Urothelium cell line (cell line): ENCODE data around the gene FBXO5.
"Not testable (repeated sequence)": the region's sequence is repeated elsewhere in the genome, so short reads cannot be mapped to it uniquely, and the experiment has no call there.

Source experiments
- DNase-seq: peaks from one replicate; pipeline ENCODE4 v3.0.0; 2011; ENCODE audit warnings: low spot score, mixed read lengths
- FAIRE-seq: peaks from 2 replicates; lab custom pipeline; 2011; peaks lifted over from hg19 to GRCh38; lab: Jason Lieb, UNC

The FBXO5 gene, protein sequence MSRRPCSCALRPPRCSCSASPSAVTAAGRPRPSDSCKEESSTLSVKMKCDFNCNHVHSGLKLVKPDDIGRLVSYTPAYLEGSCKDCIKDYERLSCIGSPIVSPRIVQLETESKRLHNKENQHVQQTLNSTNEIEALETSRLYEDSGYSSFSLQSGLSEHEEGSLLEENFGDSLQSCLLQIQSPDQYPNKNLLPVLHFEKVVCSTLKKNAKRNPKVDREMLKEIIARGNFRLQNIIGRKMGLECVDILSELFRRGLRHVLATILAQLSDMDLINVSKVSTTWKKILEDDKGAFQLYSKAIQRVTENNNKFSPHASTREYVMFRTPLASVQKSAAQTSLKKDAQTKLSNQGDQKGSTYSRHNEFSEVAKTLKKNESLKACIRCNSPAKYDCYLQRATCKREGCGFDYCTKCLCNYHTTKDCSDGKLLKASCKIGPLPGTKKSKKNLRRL

DNA sequence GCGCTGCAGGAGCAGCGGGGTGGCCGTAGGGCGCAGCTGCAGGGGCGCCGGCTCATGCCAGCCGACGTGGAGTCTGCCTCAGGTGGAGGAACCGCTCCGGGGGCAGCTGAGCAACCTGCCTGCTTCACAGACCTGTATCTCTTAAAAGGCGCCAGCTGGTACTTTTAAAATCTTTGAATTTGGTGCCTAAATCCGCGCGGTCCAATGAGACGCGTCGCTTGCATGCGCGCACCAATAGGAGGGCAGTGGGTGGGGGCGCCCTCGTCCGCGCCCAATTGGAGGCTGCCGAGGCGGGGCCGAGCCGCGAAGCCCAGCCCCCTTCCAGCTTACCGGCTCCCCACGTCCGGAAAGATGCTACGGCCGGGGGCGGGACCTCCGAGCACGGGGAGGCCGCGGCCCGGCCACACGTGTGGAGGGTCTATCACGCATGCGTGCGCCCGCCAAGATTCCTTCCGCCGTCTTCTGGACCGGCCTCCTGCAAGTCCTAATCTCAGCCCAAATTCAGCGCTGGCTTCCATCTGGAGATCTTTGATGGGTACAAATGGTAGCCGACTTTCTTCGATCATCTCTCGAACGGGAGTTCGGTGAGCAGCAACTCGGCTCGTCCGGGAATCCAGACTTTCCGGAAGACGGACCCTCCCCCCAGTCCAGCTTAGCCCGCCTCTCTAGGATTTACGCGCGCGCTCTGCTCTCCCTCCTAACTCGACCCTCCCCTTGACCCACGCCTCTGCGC is at the start of gene FBXO5:
Gene FBXO5, minus strand, starts transcription at position 138 of the 733 bp plus-strand sequence. Its CDS starts 82 bp downstream, at position 56.
- FAIRE-seq, result peak; percentile 80

DNA sequence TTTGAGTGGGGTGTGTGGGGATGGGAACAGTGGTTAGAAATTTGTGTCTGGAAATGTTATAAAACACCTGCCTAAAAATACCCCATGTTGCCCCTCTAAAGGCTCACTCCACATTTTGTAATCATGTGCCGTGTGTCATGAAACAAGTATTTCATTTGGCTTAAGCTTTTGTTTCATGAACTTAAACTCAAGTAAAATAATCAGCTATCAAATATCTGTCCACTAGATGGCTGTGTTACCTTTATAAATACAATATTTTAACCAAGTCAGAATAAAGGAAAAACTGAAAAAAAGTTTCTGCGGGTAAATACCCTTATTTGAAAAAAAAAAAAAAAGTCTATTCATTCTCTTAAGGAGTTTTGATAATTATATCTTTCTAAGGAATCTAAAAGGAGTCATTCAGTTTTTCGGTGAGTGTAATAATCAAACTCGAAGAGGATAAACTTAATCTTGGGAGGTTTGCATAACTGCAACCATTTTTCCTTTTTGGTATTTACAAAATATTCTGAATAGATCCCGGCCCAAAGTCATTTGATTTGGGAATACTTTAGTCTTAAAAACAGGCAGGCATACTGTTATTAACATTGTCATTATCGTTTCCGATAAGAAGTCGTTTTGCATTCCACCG is 49.5 kb upstream of the FBXO5 start:
- FAIRE-seq (no peak), DNase-seq (peak; percentile 8)

More for the DNA sequence above, at the start of gene FBXO5:
- peak; percentile 96 for DNase-seq

DNA sequence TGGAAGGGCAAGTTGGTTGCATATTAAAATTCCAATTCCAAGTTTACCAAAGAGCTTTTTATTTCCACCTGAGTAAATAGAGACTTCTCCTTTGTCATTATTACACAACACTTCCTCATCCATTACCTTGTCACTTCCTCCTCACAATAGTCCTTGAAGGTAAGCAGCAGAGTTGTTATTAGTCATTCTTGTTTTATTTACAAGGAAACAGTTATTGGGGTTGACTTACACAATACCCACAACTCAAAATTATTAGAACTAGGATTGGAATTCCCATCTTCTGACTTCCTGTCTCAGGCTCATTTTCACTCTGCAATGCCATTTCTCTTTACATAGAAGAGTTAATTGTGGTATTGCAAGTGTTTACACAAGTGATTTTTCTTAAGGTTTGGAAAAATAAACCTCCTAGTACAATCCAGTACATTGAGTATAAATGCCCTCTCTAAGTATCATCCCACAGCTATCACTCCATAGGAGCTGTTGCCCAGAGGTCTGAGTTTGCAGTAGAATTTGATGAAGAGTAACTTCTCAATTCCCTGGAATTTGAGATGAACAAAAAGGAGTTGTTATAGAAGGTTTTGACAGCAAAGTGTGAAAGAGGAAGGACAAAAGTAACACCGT is 48.6 kb upstream of the FBXO5 start:
- DNase-seq (no peak), FAIRE-seq (no peak)

DNA sequence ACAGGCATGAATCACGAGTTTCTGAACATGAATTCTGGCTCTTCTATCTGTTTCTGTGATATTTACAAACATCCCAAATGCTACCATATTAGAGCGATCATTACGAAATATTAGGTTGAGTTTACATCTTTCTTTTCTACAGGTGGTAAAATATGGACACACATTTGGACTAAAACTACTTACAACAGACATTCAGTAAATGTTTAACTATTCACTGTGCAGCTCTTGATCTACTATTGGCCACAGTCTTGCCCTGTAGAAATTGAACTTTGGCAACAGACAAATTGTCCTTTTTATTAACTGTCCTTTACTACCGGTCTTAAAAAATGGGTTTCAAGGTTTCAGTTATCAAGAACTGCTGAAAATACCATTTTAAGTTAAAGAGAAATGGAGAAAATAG is 46.1 kb upstream of the FBXO5 start:
- no peak for FAIRE-seq
- no peak for DNase-seq

DNA sequence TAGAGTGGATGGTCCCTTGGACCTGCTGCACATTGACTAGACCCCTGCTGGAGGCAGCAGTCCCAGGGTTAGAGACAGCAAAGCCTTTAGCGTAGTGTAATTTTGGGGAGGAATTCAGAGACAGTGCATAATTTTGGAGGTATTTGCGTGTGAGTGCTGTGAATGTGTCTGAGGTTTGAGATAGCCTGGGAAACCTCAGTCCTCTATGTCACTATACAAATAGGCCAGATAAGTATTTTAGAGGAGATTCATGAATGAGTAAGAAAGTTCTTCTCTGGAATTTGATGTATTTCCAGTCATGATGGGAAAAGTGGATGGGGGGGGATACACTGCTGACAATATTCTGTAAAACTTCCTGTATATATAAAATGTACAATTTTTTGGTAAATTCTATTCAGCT is 45.4 kb upstream of the FBXO5 start:
- DNase-seq, result no peak
- FAIRE-seq, result no peak

DNA sequence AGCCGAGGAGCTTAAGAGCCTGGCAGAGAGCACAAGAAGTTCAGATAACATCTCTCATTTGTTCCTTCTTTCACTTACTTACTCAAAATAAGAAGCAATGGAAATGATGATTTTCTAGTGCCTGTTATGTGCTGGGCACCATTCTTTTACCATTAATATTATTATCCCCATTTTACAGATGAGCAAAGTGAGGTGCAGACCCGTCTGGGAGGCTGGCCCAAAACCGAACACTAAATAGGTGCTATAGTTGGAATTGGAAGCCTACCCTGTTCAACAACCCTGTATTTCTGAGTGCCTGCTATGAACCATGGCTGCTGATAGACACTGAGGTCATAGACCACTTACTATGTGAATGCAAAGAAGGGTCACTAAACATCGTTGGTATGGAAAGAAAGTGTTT is 44.6 kb upstream of the FBXO5 start:
- DNase-seq, result no peak
- FAIRE-seq, result no peak

DNA sequence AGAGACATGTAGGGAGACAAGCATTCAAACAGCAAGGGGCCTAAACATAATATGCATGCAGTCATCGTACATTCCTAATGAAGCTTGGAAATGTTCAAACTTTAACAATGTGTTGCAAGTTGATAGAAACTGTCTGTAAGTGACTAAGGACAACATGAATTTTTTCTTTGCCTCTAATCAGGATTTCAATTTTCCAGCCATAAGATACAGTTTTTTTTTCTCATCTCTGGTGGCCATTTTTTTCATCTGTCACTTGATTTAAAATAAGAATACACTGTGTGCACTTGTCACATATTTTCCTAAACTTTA is 41.8 kb upstream of the FBXO5 start:
- no peak for DNase-seq

DNA sequence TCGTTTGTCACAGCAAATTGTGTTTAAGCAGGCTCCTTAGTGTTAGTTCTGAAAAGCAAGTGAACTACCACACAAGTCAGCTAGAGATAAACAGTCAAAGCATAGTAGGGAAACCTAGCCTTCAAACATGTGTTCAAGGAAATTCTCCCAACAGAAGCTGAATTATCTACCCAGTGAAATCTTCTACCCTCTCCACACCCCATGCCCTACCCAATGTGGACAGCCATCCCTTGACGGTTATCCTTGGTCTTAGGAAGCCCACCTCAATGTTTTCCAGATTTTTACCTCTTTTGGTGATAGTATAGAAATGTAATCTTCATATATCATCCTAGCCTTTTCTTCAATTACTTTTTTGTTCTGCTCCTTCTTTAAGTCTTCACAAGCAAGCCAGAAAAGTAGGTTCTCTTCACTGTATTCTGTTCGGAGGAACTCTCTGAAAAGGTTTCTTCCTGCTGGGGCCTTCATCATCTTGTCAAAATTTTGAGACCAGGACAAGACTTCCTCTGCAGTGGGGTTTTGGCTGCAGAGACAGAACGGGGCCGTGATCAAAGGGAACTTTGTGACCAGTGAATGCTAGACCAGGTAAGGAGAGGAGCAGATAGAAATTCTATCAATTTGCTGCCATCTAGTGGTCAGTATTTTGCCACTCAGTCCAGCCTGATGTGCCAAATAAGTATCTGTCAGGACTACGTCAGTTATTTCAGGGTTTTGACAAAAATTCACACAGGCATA is 41.3 kb upstream of the FBXO5 start:
- FAIRE-seq, result no peak
- peak; percentile 49 for DNase-seq

More for the DNA sequence above, 41.8 kb upstream of the FBXO5 start:
- no peak for FAIRE-seq

DNA sequence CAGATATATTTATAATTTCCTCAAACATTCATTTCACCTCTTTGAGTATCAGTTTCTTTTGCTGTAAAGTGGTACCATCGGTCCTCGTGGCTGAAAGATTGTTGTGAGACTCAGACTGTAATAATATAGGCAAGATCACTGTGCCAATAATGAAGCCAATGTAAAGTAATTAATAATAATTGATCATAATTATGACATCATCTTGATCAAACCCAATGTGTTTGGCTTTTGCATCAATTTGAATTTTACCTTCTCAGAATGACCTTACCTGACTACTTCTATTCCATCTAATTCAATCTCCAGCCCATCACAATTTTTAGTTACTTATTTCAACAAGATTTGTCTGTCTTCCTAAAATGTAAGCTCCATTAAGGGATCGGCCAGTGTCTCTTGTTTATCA is 35.5 kb upstream of the FBXO5 start:
- FAIRE-seq (no peak), DNase-seq (no peak)

DNA sequence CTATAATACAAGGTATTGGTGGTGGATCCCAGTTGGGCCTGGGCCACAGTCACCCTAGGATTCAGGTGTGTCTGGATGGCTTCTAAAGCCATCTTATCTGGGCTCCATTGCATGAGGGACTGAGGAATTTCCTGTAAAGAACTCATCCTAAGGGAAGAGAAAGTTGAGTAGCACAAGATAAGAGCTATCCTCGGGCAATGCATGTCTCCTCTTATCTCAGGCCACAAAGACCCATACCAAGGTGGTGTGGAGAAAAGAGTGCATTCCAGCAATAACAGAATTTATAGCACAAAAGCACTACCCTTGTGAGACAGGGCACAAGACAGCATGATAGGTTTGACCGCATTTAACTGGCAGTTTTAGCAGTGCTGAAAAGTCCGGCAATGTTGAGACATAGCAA is 34.0 kb upstream of the FBXO5 start:
- FAIRE-seq (no peak), DNase-seq (no peak)

DNA sequence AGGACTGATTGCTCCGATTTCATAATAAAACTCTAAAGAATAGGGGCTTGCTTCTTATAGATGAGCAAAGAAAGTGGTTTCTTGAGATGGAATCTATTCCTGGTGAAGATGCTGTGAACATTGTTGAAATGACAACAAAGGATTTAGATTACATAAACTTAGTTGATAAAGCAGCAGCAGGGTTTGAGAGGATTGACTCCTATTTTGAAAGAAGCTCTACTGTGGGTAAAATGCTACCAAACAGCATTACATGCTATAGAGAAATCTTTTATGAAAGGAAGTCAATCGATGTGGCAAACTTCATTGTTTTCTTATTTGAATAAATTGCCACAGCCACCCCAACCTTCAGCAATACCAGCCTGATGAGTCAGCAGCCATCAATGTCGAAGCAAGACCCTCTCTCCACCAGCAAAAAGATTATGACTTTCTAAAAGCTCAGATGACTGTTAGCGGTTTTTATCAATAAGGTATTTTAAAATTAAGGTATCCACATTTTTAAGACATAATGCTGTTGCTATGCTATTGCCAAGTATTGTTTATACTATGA is 32.3 kb upstream of the FBXO5 start:
- FAIRE-seq (no peak), DNase-seq (no peak)

DNA sequence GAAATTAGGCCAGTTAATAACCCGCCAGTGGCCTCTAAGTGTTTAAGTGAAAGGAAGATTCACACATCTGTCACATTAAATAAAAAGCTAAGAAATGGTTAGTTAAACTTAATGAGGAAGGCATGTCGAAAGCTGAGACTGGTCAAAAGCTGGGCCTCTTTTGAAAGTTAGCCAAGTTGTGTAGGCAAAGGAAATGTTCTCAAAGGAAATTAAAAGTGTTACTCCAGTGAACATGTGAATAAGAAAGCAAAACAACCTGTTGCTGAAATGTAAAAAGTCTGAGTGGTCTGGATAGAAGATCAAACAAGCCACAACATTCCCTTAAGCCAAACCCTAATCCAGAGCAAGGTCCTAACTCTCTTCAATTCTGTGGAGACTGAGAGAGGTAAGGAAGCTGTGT is 30.6 kb upstream of the FBXO5 start:
- no peak for FAIRE-seq
- no peak for DNase-seq

DNA sequence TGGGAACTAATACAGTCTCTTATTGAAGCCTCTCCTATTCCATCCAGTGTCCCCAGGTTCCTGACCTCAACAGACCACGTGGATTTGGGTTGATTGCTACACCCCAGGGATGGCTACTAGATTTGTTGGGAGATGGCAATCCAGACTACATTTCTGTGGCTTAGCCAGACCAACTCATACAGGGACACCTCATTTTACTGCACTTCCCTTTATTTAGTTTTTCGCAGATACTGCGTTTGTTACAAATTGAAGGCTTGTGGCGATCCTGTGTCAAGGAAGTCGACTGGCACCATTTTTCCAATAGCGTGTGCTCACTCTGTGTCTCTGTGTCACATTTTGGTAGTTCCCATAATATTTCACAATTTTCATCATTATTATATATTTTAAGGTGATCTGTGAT is 30.0 kb upstream of the FBXO5 start:
- DNase-seq (no peak), FAIRE-seq (no peak)

DNA sequence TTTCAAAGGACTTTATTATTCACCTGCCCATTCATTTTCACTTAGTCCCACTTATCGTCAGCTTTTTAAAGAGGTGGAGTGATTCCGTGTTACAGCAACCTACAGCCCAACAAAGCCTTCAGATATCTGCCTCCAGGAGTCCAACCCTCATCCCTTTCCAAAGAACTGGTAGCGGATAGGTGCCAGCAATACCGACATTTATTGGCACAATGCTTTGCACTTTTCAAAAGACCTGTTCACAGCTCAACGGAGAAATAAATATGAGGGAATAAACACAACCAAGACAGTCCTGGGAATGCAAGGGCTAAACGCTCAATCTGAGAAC is 20.5 kb upstream of the FBXO5 start:
- FAIRE-seq (no peak), DNase-seq (no peak)

DNA sequence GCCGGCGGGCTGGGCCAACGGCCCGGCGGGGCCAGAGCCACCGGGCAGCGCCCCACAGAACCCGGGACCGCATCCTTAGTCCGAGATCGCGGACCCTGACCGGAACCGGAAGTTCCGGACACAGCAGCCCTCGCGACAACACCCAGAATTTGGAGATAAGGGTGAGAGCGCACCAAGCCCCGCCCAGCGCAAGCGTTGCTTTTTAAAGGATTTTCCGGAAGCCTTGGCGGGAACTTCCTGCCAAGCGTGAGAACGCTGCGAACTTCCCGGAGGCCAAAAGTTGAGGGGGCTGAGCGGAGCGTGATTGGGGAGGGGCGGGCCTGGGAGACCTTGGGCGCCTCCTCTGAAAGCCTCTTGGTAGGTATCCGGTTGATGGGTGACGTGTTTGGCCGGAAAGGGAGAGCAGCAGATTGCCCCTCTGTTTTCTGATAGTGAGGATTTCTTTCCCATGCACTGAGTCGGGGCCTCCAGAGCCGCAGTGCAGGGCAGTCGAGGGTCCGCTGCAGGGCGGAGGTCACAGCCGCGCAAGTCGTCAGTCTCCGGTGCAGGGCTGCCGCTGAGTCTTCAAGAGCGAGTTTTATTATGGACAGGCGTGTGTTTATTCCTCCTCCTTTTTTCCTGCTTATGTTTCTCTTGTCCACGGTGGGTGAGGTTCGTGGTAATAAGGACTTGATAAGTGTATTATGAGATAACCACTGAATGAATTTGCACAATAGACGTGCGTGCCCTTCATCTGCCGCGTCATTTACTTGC is 19.9 kb upstream of the FBXO5 start, which contains the start of gene MTRF1L:
Gene MTRF1L, minus strand, starts transcription at position 97 of the 753 bp plus-strand sequence. Its CDS starts 24 bp downstream, at position 73.
- peak; percentile 94 for DNase-seq
- no peak for FAIRE-seq

DNA sequence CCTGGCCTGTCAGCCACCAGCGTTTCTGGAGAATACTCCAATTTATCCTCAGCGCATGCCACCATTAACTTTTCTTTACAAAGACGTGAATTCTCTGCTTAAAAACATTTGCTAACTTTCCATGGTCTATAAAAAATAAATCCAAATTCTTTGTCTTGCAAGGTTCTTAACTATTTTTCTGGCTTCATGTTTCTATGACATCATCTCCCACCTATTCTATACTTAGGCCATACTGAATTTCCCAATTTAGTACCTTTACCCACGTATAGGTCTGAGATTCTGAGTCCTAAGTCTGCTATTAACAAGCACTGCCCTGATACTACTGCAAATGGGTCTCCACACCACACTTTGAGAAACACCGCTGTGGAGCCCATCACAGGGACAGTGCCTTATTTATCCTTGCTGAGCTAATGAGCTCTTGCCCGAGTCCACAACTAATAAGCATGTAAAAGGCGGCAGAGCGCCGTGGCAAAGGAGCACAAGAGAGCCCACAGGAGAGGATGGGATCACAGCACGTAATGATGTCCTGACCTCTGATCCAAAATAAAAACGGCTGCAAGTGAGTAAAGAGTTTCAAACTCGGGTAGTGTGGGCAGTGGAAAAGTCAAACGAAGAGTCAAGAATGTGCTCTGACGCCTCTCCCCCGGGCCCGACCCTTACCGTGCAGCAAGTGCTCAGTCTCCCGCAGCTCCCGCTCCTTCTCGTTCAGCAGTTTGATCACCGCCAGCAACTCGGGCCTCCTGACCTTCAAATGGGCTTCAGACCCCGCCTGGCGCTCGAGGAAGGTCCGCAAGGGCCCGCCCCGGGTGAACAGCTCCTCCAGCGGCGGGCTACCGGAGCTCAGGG is 19.1 kb upstream of the FBXO5 start:
- FAIRE-seq, result no peak
- no peak for DNase-seq

DNA sequence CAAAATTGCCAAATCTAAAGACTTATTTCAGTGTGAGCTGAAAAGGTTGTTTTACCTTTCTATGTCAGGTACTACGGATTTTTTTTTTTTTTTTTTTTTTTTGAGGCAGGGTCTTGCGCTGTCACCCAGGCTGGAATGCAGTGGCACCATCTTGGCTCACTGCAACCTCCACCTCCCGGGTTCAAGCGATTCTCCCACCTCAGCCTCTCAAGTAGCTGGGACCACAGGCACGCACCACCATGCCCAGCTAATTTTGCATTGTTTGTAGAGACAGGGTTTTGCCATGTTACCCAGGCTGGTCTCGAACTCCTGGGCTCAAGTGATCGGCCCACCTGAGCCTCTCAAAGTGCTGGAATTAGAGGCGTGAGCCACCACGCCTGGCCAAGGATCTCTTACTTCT is 17.9 kb upstream of the FBXO5 start:
- not testable (repeated sequence) for DNase-seq, FAIRE-seq

DNA sequence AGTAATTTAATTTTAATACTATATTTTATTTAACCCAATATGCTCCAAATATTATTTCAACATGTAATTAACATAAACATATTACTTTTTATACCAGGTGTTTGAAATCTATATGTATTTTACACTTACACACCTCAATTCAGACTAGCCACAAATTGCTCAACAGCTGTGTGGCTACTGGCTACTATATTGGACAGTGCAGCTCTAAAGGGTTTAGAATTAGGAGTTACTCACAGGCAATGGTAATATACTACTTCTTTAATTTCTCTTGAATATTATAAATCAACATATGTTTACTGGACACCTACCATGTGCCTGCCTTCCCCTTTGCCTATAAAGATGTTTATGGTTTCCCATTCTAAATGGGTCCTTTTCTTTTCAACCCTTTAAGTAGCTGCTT is 17.4 kb upstream of the FBXO5 start:
- no peak for FAIRE-seq
- no peak for DNase-seq

DNA sequence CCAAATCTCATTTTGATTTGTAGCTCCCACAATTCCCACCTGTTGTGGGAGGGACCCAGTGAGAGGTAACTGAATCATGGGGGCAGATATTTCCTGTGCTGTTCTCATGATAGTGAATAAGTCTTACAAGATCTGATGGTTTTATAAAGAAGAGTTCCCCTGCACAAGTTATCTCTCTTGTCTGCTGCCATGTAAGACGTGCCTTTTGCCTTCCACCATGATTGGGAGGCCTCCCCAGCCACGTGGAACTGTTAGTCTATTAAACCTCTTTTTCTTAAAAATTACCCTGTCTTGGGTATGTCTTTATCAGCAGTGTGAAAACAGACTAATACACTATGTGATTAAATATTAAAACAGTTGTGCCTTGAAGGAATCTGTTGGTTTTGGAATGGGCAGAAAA is 16.7 kb upstream of the FBXO5 start:
- DNase-seq, FAIRE-seq: not testable (repeated sequence)
